Measurements from ENCODE around the gene BEND7.
"Not testable (repeated sequence)": the region's sequence is repeated elsewhere in the genome, so short reads cannot be mapped to it uniquely, and the experiment has no call there.

The BEND7 gene

GRCh38 chr10:13441476-13441875 lies 87.3 kb downstream of the BEND7 start:
- no peak for TF ChIP-seq CTCF (IDR thresholded peaks at IDR 0.05; ENCODE audit: low read depth, low read length)
- H3K4me3 ChIP-seq (ENCODE audit: low read depth, low read length): no peak overlapping the region

GRCh38 chr10:13440185-13441061 lies 88.4 kb downstream of the BEND7 start:
- peak overlapping the region; percentile 32 for H3K4me3 ChIP-seq (ENCODE audit: low read depth, low read length)
- TF ChIP-seq CTCF (IDR thresholded peaks at IDR 0.05; ENCODE audit: low read depth, low read length): peak; percentile 83

GRCh38 chr10:13439313-13440184 lies 89.3 kb downstream of the BEND7 start:
- peak overlapping the region; percentile 32 for H3K4me3 ChIP-seq (ENCODE audit: low read depth, low read length)

GRCh38 chr10:13437026-13437555 lies 91.7 kb downstream of the BEND7 start:
- TF ChIP-seq CTCF (IDR thresholded peaks at IDR 0.05; ENCODE audit: low read depth, low read length): no peak
- no peak overlapping the region for H3K4me3 ChIP-seq (ENCODE audit: low read depth, low read length)

More at GRCh38 chr10:13439313-13440184, 89.3 kb downstream of the BEND7 start:
- TF ChIP-seq CTCF (IDR thresholded peaks at IDR 0.05; ENCODE audit: low read depth, low read length): no peak

- H3K4me3 ChIP-seq (ENCODE audit: low read depth, low read length): not testable (repeated sequence)
These were observed 100.9 kb downstream of the BEND7 start for GRCh38 chr10:13427943-13428342.

GRCh38 chr10:13425397-13425796 lies 103.4 kb downstream of the BEND7 start:
- H3K4me3 ChIP-seq (ENCODE audit: low read depth, low read length): no peak overlapping the region
- no peak for TF ChIP-seq CTCF (IDR thresholded peaks at IDR 0.05; ENCODE audit: low read depth, low read length)

- H3K4me3 ChIP-seq (ENCODE audit: low read depth, low read length): no peak overlapping the region
- TF ChIP-seq CTCF (IDR thresholded peaks at IDR 0.05; ENCODE audit: low read depth, low read length): no peak
These were observed 106.0 kb downstream of the BEND7 start for GRCh38 chr10:13422800-13423199.

Data from WI38 (cell line).